ENCODE data around the gene EFNB2.

DNA sequence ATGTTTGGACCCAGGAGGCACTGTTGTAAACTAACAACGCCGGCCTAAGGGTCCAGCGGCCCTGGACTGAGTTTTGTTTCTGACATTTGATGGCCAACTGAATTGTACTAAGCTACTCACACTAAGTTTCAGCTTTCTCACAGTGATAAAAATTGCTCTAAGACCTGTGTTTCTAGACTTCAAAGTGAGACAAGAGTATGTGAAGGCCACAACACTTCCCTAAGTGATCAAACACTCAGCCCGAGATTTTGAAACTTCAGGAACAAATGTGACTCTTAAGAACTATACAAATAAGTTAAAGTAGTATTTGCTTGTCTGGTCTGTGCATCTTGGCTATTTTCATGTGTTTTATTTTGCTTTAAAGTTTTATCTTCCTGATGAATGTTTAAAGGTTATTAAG lies 30.2 kb downstream of the EFNB2 start:
- TF ChIP-seq POLR2A (IDR thresholded peaks at IDR 0.05; ENCODE audit: low read depth, low read length) (no peak), POU2F2 (IDR thresholded peaks at IDR 0.05; ENCODE audit: low read depth, low read length) (no peak)
